Measurements from ENCODE around the gene MIOX.

Gene MIOX

GRCh38 chr22:50455201-50455600 is 31.5 kb upstream of the MIOX start:
- no peak for DNase-seq (ENCODE audit: low read depth in 2 of 2)

- no peak for DNase-seq (ENCODE audit: low read depth in 2 of 2)
Observed at GRCh38 chr22:50456026-50456425, 30.6 kb upstream of the MIOX start.

- no peak for DNase-seq (ENCODE audit: low read depth in 2 of 2)
Observed at GRCh38 chr22:50456466-50457234, 30.0 kb upstream of the MIOX start.

- DNase-seq (ENCODE audit: low read depth in 2 of 2), result no peak
Observed at GRCh38 chr22:50459016-50459415, 27.6 kb upstream of the MIOX start.

GRCh38 chr22:50459496-50460140 is 27.0 kb upstream of the MIOX start:
- no peak for DNase-seq (ENCODE audit: low read depth in 2 of 2)

- DNase-seq (ENCODE audit: low read depth in 2 of 2), result no peak
Observed at GRCh38 chr22:50460938-50461337, 25.7 kb upstream of the MIOX start.

GRCh38 chr22:50461536-50461935 is 25.1 kb upstream of the MIOX start:
- no peak for DNase-seq (ENCODE audit: low read depth in 2 of 2)

- no peak for DNase-seq (ENCODE audit: low read depth in 2 of 2)
Observed at GRCh38 chr22:50461979-50462540, 24.6 kb upstream of the MIOX start.

- no peak for DNase-seq (ENCODE audit: low read depth in 2 of 2)
Observed at GRCh38 chr22:50463188-50463900, 23.3 kb upstream of the MIOX start.

GRCh38 chr22:50464451-50464850 is 22.2 kb upstream of the MIOX start:
- DNase-seq (ENCODE audit: low read depth in 2 of 2), result no peak

- DNase-seq (ENCODE audit: low read depth in 2 of 2), result no peak
Observed at GRCh38 chr22:50465066-50465930, 21.4 kb upstream of the MIOX start.

- no peak for DNase-seq (ENCODE audit: low read depth in 2 of 2)
Observed at GRCh38 chr22:50467341-50467740, 19.3 kb upstream of the MIOX start.

- no peak for DNase-seq (ENCODE audit: low read depth in 2 of 2)
Observed at GRCh38 chr22:50467773-50468440, 18.8 kb upstream of the MIOX start.

GRCh38 chr22:50468626-50469025 is 18.0 kb upstream of the MIOX start:
- DNase-seq (ENCODE audit: low read depth in 2 of 2), result no peak

GRCh38 chr22:50469377-50470305 is 17.0 kb upstream of the MIOX start:
- DNase-seq (ENCODE audit: low read depth in 2 of 2), result peak; percentile 92 to 97

GRCh38 chr22:50470491-50470890 is 16.2 kb upstream of the MIOX start:
- DNase-seq (ENCODE audit: low read depth in 2 of 2), result no peak

GRCh38 chr22:50471197-50471847 is 15.3 kb upstream of the MIOX start:
- no peak for DNase-seq (ENCODE audit: low read depth in 2 of 2)

- no peak for DNase-seq (ENCODE audit: low read depth in 2 of 2)
Observed at GRCh38 chr22:50471962-50472361, 14.7 kb upstream of the MIOX start.

- DNase-seq (ENCODE audit: low read depth in 2 of 2), result peak in 1 of 2 donors; percentile 30
Observed at GRCh38 chr22:50473088-50473487, 13.6 kb upstream of the MIOX start.
